K562 (cell line): Measurements from ENCODE around the gene ADI1. TPM values are rescaled to one million over a fixed set of nuclear protein-coding genes. Genes with fewer than 3 reads are reported as not detected.

ENCODE experiments used
- ATF1 ChIP-seq, 2 experiments: fragments of 450-650 bp in 1 of 2; IDR thresholded peaks; 2 replicates each; pipeline ENCODE4 v1.6.1; 2016; ENCODE audit warnings: missing compliant biosample characterization in 1 of 2, missing genetic modification characterization in 1 of 2
- DIDO1 ChIP-seq: fragments of 450-650 bp; IDR thresholded peaks from 2 replicates; pipeline ENCODE4 v1.6.1; 2016; ENCODE audit warnings: low read depth, missing biosample characterization, missing genetic modification characterization
- ESRRA ChIP-seq: fragments of 450-650 bp; IDR thresholded peaks from 2 replicates; pipeline ENCODE4 v1.6.1; 2014; ENCODE audit warnings: low read depth, mild to moderate bottlenecking, moderate library complexity, borderline replicate concordance
- EZH2 ChIP-seq: IDR thresholded peaks from 2 replicates; pipeline ENCODE4 v1.6.1; 2012; ENCODE audit warnings: low read depth, mild to moderate bottlenecking, inconsistent platforms, low read length, borderline replicate concordance
- FOXK2 ChIP-seq, 2 experiments: fragments of 450-650 bp; IDR thresholded peaks in 1 of 2; conservative IDR thresholded peaks in 1 of 2; 2 replicates each; pipeline ENCODE4 v1.6.1; 2016; ENCODE audit warnings: low read depth in 2 of 2, mild to moderate bottlenecking in 1 of 2
- FOXM1 ChIP-seq, 2 experiments: fragments of 450-650 bp in 1 of 2; sonication (generic) in 1 of 2; formaldehyde crosslinking in 1 of 2; IDR thresholded peaks; 2 replicates each; pipeline versions ENCODE4 v1.6.1 to v1.9.0; 2017 to 2022; ENCODE audit warnings: low read depth in 2 of 2, mild to moderate bottlenecking in 2 of 2, missing genetic modification reagents in 1 of 2, moderate library complexity in 1 of 2
- KLF1 ChIP-seq: fragments of 450-650 bp; IDR thresholded peaks from 2 replicates; pipeline ENCODE4 v1.6.1; 2016; ENCODE audit warnings: missing genetic modification characterization, missing compliant biosample characterization
- MEIS2 ChIP-seq: fragments of 450-650 bp; IDR thresholded peaks from 2 replicates; pipeline ENCODE4 v1.6.1; 2014; ENCODE audit warnings: mild to moderate bottlenecking; ENCODE audit not compliant: partially characterized antibody
- MLLT1 ChIP-seq, 2 experiments: fragments of 450-650 bp; IDR thresholded peaks; 2 replicates each; pipeline ENCODE4 v1.6.1; 2016
- NR1H2 ChIP-seq: sonication (generic); formaldehyde crosslinking; IDR thresholded peaks from 2 replicates; pipeline ENCODE4 v1.4.0; 2020; ENCODE audit warnings: mild to moderate bottlenecking, missing genetic modification reagents
- NR2C2 ChIP-seq, 2 experiments: fragments of 200-800 bp in 1 of 2; sonication (Bioruptor generic) in 1 of 2; sonication (generic) in 1 of 2; formaldehyde crosslinking in 1 of 2; IDR thresholded peaks; 2 replicates each; pipeline versions ENCODE4 v1.6.1 to v1.8.0; 2016 to 2022; ENCODE audit warnings: mild to moderate bottlenecking in 1 of 2, missing compliant biosample characterization in 1 of 2, missing genetic modification characterization in 1 of 2, missing genetic modification reagents in 1 of 2
- NRF1 ChIP-seq, 2 experiments: fragments of 450-650 bp; IDR thresholded peaks in 1 of 2; conservative IDR thresholded peaks in 1 of 2; 2 replicates each; pipeline ENCODE4 v1.6.1; 2014; ENCODE audit warnings: mild to moderate bottlenecking in 2 of 2
- POLR2AphosphoS5 ChIP-seq: IDR thresholded peaks from 2 replicates; pipeline ENCODE4 v1.6.1; 2011; ENCODE audit warnings: mild to moderate bottlenecking, low read depth, low read length, moderate library complexity; ENCODE audit not compliant: control insufficient read depth, insufficient read depth
- PTRF ChIP-seq: fragments of 450-650 bp; IDR thresholded peaks from 2 replicates; pipeline ENCODE4 v1.6.1; 2016; ENCODE audit warnings: mild to moderate bottlenecking, missing genetic modification characterization, missing compliant biosample characterization
- RB1 ChIP-seq: fragments of 450-650 bp; IDR thresholded peaks from 2 replicates; pipeline ENCODE4 v1.6.1; 2017; ENCODE audit warnings: low read depth, mild to moderate bottlenecking
- SETDB1 ChIP-seq: IDR thresholded peaks from one replicate; pipeline ENCODE4 v1.6.1; 2012; ENCODE audit warnings: low read length, control low read depth, inconsistent platforms
- SMARCB1 ChIP-seq: IDR thresholded peaks from 2 replicates; pipeline ENCODE4 v1.6.1; 2011; ENCODE audit warnings: improper control_type of control experiment, low read depth; ENCODE audit not compliant: insufficient read length
- SMARCE1 ChIP-seq: fragments of 450-650 bp; IDR thresholded peaks from 2 replicates; pipeline ENCODE4 v1.7.1; 2016; ENCODE audit warnings: mild to moderate bottlenecking
- SUPT5H ChIP-seq: fragments of 450-650 bp; IDR thresholded peaks from 2 replicates; pipeline ENCODE4 v1.6.1; 2016
- TFE3 ChIP-seq: fragments of 450-650 bp; formaldehyde crosslinking; IDR thresholded peaks from 2 replicates; pipeline ENCODE4 v1.4.0; 2020; ENCODE audit warnings: mild to moderate bottlenecking, mixed read lengths
- ZBTB2 ChIP-seq: fragments of 450-650 bp; IDR thresholded peaks from 2 replicates; pipeline ENCODE4 v1.6.1; 2016; ENCODE audit warnings: antibody characterized with exemption
- ZBTB7A ChIP-seq: IDR thresholded peaks from 2 replicates; pipeline ENCODE4 v1.6.1; 2011; ENCODE audit warnings: low read depth, mild to moderate bottlenecking, low read length, moderate library complexity, borderline replicate concordance; ENCODE audit not compliant: control insufficient read depth
- ZNF133 ChIP-seq: fragments of 250-450 bp; sonication (Bioruptor Pico); IDR thresholded peaks from 2 replicates; pipeline ENCODE4 v1.4.0; 2020; ENCODE audit warnings: mild to moderate bottlenecking
- ZNF75A ChIP-seq: fragments of 450-650 bp; formaldehyde crosslinking; IDR thresholded peaks from 2 replicates; pipeline ENCODE4 v1.4.0; 2020; ENCODE audit warnings: mild to moderate bottlenecking
- polyA plus RNA-seq, 8 experiments: library from polyadenylated mRNA; depleted of rRNA in 4 of 8; stranded (reverse) in 5 of 8; unstranded in 3 of 8; fragments of >200 nt; fragmentation: Nextera tagmentation in 2 of 8; fragmentation: Illumina TruSeq in 1 of 8; extraction: Ambion mirVana in 2 of 8; extraction: Trizol in 1 of 8; gene quantifications; 2 replicates each; pipeline versions ENCODE4 v1.2.1 to v1.2.3, GENCODE V29; 2011 to 2014; ENCODE audit warnings: inconsistent platforms in 1 of 8, missing spikeins in 1 of 8
- total RNA-seq, 7 experiments: library from RNA; depleted of rRNA in 6 of 7; stranded (reverse); fragments of >200 nt in 6 of 7; fragmentation: Illumina TruSeq in 2 of 7; extraction: Trizol in 2 of 7; gene quantifications; 2 replicates each; pipeline versions ENCODE4 v1.2.1 to v1.2.3, GENCODE V29; 2011 to 2021; ENCODE audit warnings: low replicate concordance in 1 of 7

ADI1 gene
- total and polyA plus RNA-seq, 9 of the 15 experiments (the other 6 are each of a cell fraction or from before 2014, with no cell fraction given) = 6.1 to 51.0 (median 27.1) TPM

GRCh38 chr2:3518496-3519254, 656 bp downstream of the ADI1 start (continued):
- TF ChIP-seq SMARCB1 (no peak), PTRF (tag) (no peak), NR1H2 (CRISPR knock-in tag) (no peak), KLF1 (tag) (no peak), SMARCE1 (0 out of 2 replicates have a peak, but pooled peaks have one; percentile 26), MLLT1 (IDR thresholded peaks at IDR 0.05) (peak in 1 of 2 experiments; percentile 44; a peak in 1 of 4 replicates), POLR2AphosphoS5 (peak; percentile 69; the same call in 1 of the 2 replicates), MEIS2 (peak; percentile 100), FOXK2 (conservative IDR thresholded peaks at IDR 0.05 in 1 of 2, IDR thresholded peaks at IDR 0.05 in 1 of 2; ENCODE audit: low read depth in 2 of 2) (peak in 1 of 2 experiments; percentile 16; a peak in 1 of 4 replicates), SUPT5H (peak; percentile 77), ATF1 (CRISPR knock-in tag; IDR thresholded peaks at IDR 0.05) (no peak), ATF1 (tag; IDR thresholded peaks at IDR 0.05) (no peak), ZBTB2 (peak; percentile 100), NR2C2 (CRISPR knock-in tag; IDR thresholded peaks at IDR 0.05) (no peak), NR2C2 (tag; IDR thresholded peaks at IDR 0.05) (peak; percentile 82), ZNF133 (CRISPR knock-in tag) (no peak), RB1 (no peak), NRF1 (conservative IDR thresholded peaks at IDR 0.05 in 1 of 2, IDR thresholded peaks at IDR 0.05 in 1 of 2) (peak; percentile 100), ZBTB7A (peak; percentile 98), DIDO1 (tag) (no peak), ESRRA (0 out of 2 replicates have a peak, but pooled peaks have one; percentile 7), TFE3 (no peak), EZH2 (no peak), ZNF75A (CRISPR knock-in tag) (peak; percentile 44; the same call in 1 of the 2 replicates), FOXM1 (IDR thresholded peaks at IDR 0.05; ENCODE audit: low read depth) (no peak), FOXM1 (CRISPR knock-in tag; IDR thresholded peaks at IDR 0.05; ENCODE audit: low read depth) (no peak), SETDB1 (peak; percentile 47)
